WI38 (cell line): Measurements from ENCODE around the gene SLC35B2.

ENCODE experiments used
- H3K4me3 ChIP-seq: 2 replicates; pipeline ENCODE4 v1.5.1; 2011; ENCODE audit warnings: low read depth, mild to moderate bottlenecking, control low read depth, low read length
- CTCF ChIP-seq: IDR thresholded peaks from 2 replicates; pipeline ENCODE4 v1.5.1; 2012; ENCODE audit warnings: low read depth, mild to moderate bottlenecking, control low read depth, low read length

Gene SLC35B2

GRCh38 chr6:44246663-44247337 is 10.5 kb downstream of the SLC35B2 start, which contains the start of gene HSP90AB1:
Gene HSP90AB1, plus strand, starts transcription at chr6:44247101. Its CDS starts 1,529 bp downstream, at chr6:44248630.
- TF ChIP-seq CTCF: no peak

GRCh38 chr6:44245912-44246662 is 11.2 kb downstream of the SLC35B2 start:
- no peak for TF ChIP-seq CTCF
- peak overlapping the region; percentile 100 for H3K4me3 ChIP-seq

More at GRCh38 chr6:44246663-44247337, 10.5 kb downstream of the SLC35B2 start, which contains the start of gene HSP90AB1:
- H3K4me3 ChIP-seq: peak within 1 kb of the TSS; percentile 100

- no peak for TF ChIP-seq CTCF
- no peak overlapping the region; the same call in 1 of the 2 replicates for H3K4me3 ChIP-seq
These were observed 11.9 kb downstream of the SLC35B2 start for GRCh38 chr6:44245391-44245911.

- H3K4me3 ChIP-seq: no peak overlapping the region
- no peak for TF ChIP-seq CTCF
These were observed 14.0 kb downstream of the SLC35B2 start for GRCh38 chr6:44243345-44243744.

GRCh38 chr6:44238687-44239350 is 18.5 kb downstream of the SLC35B2 start:
- no peak for TF ChIP-seq CTCF
- H3K4me3 ChIP-seq: no peak overlapping the region

- peak; percentile 89 for TF ChIP-seq CTCF
- H3K4me3 ChIP-seq: peak overlapping the region; percentile 62
These were observed 19.4 kb downstream of the SLC35B2 start for GRCh38 chr6:44237813-44238433.
